ENCODE results near the gene SLC28A1. TPM values are rescaled to one million over a fixed set of nuclear protein-coding genes. Genes with fewer than 3 reads are reported as not detected.

Gene SLC28A1
- total RNA-seq, 1 experiment from 2014 or later, result not detected

DNA sequence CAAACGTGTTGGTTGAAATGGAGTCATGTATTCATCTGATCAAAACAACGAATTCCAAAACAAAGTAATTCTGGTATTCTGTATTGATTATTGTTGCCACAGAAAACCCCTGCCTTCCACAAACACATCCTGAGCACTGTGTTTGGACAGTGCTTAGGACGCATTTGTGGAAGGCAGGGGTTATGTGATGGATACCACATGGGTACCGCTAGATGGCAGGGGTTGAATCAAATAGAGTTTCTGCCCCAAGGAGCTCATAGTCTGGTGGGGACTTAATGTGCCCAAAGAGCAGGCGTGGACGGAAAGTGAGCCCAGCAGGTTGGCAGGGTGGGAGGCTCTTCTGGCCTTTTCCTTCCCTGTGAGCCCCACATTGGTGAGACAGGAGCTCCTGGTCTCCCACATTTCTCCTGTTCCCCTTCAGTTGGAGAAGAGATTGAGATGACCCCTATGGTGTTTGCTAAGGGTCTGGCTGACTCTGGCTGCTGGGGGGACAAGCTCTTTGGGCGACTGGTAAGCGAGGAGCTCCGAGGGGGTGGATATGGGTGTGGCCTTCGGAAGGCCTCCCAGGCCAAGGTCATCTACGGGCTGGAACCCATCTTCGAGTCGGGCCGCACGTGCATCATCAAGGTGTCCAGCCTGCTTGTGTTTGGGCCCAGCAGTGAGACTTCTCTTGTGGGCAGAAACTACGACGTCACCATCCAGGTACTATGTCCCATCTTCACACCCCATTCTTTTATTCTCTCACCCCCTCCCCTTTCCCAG lies 22.1 kb upstream of the SLC28A1 start:
- in situ Hi-C loops (cut with HindIII; ENCODE audit: low pct_unique_long_range_greater_than_20kb, low sequenced_read_pairs) (no loop called here), intact Hi-C loops (cut with micrococcal nuclease; ENCODE audit: unreplicated experiment) (no loop called here)
- BruUV-seq (replicated peaks), result no TSS peak
- no peaks in the 10 kb centered on the region for H3K36me3 ChIP-seq (ENCODE audit: control insufficient read depth, insufficient read depth, low read length)
- ChIA-PET POLR2A (interaction anchor here (0.7 kb wide), 1 partner anchor 83 kb away, joined by 3 read pairs; no protein-coding TSS in a partner anchor), CTCF (interaction anchor here (0.5 kb wide), 1 partner anchor 89 kb away, joined by 3 read pairs; no protein-coding TSS in a partner anchor)
- no peak overlapping the region for H3K4me3 ChIP-seq (ENCODE audit: low read depth in 2 of 2, low read length in 2 of 2)
- H3K27me3 ChIP-seq (ENCODE audit: control insufficient read depth, insufficient read depth, low read length), result no peaks in the 10 kb centered on the region
- H3K27ac ChIP-seq (ENCODE audit: low read length), result no peak overlapping the region
- TF ChIP-seq SIN3A (IDR thresholded peaks at IDR 0.05; ENCODE audit: borderline replicate concordance, insufficient read depth, low read depth, low read length), result no peak
- no peak for TF ChIP-seq TCF7L2 (IDR thresholded peaks at IDR 0.05; ENCODE audit: low read depth, low read length)
- TF ChIP-seq, protein P1, sequence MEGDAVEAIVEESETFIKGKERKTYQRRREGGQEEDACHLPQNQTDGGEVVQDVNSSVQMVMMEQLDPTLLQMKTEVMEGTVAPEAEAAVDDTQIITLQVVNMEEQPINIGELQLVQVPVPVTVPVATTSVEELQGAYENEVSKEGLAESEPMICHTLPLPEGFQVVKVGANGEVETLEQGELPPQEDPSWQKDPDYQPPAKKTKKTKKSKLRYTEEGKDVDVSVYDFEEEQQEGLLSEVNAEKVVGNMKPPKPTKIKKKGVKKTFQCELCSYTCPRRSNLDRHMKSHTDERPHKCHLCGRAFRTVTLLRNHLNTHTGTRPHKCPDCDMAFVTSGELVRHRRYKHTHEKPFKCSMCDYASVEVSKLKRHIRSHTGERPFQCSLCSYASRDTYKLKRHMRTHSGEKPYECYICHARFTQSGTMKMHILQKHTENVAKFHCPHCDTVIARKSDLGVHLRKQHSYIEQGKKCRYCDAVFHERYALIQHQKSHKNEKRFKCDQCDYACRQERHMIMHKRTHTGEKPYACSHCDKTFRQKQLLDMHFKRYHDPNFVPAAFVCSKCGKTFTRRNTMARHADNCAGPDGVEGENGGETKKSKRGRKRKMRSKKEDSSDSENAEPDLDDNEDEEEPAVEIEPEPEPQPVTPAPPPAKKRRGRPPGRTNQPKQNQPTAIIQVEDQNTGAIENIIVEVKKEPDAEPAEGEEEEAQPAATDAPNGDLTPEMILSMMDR (IDR thresholded peaks at IDR 0.05), result no peak
- TF ChIP-seq, protein P2, sequence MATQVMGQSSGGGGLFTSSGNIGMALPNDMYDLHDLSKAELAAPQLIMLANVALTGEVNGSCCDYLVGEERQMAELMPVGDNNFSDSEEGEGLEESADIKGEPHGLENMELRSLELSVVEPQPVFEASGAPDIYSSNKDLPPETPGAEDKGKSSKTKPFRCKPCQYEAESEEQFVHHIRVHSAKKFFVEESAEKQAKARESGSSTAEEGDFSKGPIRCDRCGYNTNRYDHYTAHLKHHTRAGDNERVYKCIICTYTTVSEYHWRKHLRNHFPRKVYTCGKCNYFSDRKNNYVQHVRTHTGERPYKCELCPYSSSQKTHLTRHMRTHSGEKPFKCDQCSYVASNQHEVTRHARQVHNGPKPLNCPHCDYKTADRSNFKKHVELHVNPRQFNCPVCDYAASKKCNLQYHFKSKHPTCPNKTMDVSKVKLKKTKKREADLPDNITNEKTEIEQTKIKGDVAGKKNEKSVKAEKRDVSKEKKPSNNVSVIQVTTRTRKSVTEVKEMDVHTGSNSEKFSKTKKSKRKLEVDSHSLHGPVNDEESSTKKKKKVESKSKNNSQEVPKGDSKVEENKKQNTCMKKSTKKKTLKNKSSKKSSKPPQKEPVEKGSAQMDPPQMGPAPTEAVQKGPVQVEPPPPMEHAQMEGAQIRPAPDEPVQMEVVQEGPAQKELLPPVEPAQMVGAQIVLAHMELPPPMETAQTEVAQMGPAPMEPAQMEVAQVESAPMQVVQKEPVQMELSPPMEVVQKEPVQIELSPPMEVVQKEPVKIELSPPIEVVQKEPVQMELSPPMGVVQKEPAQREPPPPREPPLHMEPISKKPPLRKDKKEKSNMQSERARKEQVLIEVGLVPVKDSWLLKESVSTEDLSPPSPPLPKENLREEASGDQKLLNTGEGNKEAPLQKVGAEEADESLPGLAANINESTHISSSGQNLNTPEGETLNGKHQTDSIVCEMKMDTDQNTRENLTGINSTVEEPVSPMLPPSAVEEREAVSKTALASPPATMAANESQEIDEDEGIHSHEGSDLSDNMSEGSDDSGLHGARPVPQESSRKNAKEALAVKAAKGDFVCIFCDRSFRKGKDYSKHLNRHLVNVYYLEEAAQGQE (IDR thresholded peaks at IDR 0.05; ENCODE audit: insufficient read depth in 1 of 2, low read depth in 2 of 2, low read length in 1 of 2), result no peak
- no peak for TF ChIP-seq POLR2AphosphoS5 (IDR thresholded peaks at IDR 0.05; ENCODE audit: low read depth, low read length)
- no peak for DNase-seq (ENCODE audit: low read depth, low spot score)
- no peak for ATAC-seq
- no peaks in the 10 kb centered on the region for H3K9me3 ChIP-seq (ENCODE audit: control insufficient read depth, insufficient read depth, low read depth, low read length)
- no peaks in the 10 kb centered on the region for H3K4me1 ChIP-seq (ENCODE audit: control insufficient read depth, insufficient read depth, low read length)

DNA sequence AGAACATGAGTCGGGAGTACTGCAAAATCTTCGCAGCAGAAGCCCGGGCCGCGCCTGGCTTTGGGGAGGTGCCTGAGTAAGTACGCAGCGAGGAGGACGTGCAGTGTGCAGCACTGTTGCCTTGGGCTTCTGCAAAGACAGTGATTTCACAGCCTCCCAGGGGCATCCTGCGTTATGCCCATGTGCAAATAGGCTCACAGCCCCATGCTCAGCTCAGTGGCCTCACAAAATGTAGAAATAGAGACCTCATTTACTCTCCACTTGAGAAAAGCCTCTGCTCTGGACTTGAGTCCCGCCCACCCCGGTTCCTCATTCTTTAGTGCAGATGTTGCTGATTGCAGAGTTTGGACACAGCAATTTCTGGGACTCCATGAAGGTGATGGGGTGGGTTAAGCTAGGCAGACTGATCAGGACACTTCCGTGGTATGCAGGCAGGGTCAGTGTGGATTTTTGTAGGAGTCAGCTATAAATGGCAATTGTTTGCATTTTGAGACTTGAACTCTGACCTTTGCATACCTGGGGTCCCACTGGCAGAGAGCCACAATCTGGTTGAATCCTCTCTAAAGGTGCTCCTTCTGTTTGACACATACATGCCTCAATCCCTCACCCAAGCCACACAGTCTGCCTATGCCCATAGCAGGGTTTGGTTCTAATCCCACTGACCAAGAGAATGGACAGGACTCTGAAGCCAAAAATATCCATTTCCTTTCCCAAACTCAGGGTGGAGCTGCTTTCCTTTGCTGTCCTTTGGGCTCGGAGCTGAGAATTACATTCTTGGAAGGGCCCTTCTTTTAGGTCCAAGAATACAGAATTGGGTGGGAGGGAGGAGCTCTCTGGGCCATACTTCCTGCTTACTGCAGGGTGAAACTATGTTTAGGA lies 20.7 kb upstream of the SLC28A1 start:
- DNase-seq (ENCODE audit: low read depth, low spot score) (no peak), ATAC-seq (no peak)
- Histone ChIP-seq H3K4me3 (ENCODE audit: low read depth in 2 of 2, low read length in 2 of 2) (no peak overlapping the region), H3K4me1 (ENCODE audit: control insufficient read depth, insufficient read depth, low read length) (no peaks in the 10 kb centered on the region), H3K27ac (ENCODE audit: low read length) (no peak overlapping the region), H3K27me3 (ENCODE audit: control insufficient read depth, insufficient read depth, low read length) (no peaks in the 10 kb centered on the region), H3K9me3 (ENCODE audit: control insufficient read depth, insufficient read depth, low read depth, low read length) (no peaks in the 10 kb centered on the region), H3K36me3 (ENCODE audit: control insufficient read depth, insufficient read depth, low read length) (no peaks in the 10 kb centered on the region)
- CTCF ChIA-PET, result interaction anchor here (1.9 kb wide), 1 partner anchor 64 kb away, joined by 6 read pairs; no protein-coding TSS in a partner anchor
- in situ Hi-C loops (cut with HindIII; ENCODE audit: low pct_unique_long_range_greater_than_20kb, low sequenced_read_pairs) (no loop called here), intact Hi-C loops (cut with micrococcal nuclease; ENCODE audit: unreplicated experiment) (no loop called here)
- no TSS peak for BruUV-seq (replicated peaks)
- no peak for TF ChIP-seq POLR2AphosphoS5 (IDR thresholded peaks at IDR 0.05; ENCODE audit: low read depth, low read length)
- POLR2A ChIA-PET, result no interaction called here

Measured in Panc1 (cell line).